HL-60 (cell line): ENCODE measurements around the gene ZNF496.

Experiments
- DNase-seq, 2 experiments: peaks; one replicate each; pipeline ENCODE4 v3.0.0-alpha.2; 2010 to 2020; ENCODE audit warnings: low read depth in 1 of 2, low spot score in 1 of 2
- H3K27ac ChIP-seq: fragments of 250-450 bp; sonication (Bioruptor Pico); replicated peaks from 2 replicates; pipeline ENCODE4 v1.5.1; 2020; ENCODE audit warnings: mild to moderate bottlenecking, moderate library complexity
- H3K27me3 ChIP-seq: fragments of 250-450 bp; sonication (Bioruptor Pico); 2 replicates; pipeline ENCODE4 v1.5.1; 2021; ENCODE audit warnings: mild to moderate bottlenecking, moderate library complexity; ENCODE audit not compliant: insufficient read depth, poor library complexity, severe bottlenecking
- H3K4me3 ChIP-seq: replicated peaks from 2 replicates; pipeline ENCODE4 v1.5.1; 2011; ENCODE audit warnings: mild to moderate bottlenecking, control low read depth, low read length; ENCODE audit not compliant: insufficient read depth
- GABPA ChIP-seq: IDR thresholded peaks from 2 replicates; pipeline ENCODE4 v1.6.1; 2012; ENCODE audit warnings: low read depth
- POLR2AphosphoS5 ChIP-seq: IDR thresholded peaks from 2 replicates; pipeline ENCODE4 v1.6.1; 2012; ENCODE audit warnings: low read depth
- SPI1 ChIP-seq: IDR thresholded peaks from 2 replicates; pipeline ENCODE4 v1.6.1; 2012; ENCODE audit warnings: low read depth, mild to moderate bottlenecking, borderline replicate concordance
- TF ChIP-seq, protein P1 (sequence below): IDR thresholded peaks from one replicate; pipeline ENCODE4 v1.5.1; 2011; ENCODE audit warnings: low read length, control low read depth, inconsistent platforms; ENCODE audit not compliant: insufficient read depth
- TF ChIP-seq, protein P2 (sequence below): IDR thresholded peaks from 2 replicates; pipeline ENCODE4 v1.6.1; 2012; ENCODE audit warnings: low read depth; ENCODE audit not compliant: insufficient replicate concordance

ZNF496 gene

DNA sequence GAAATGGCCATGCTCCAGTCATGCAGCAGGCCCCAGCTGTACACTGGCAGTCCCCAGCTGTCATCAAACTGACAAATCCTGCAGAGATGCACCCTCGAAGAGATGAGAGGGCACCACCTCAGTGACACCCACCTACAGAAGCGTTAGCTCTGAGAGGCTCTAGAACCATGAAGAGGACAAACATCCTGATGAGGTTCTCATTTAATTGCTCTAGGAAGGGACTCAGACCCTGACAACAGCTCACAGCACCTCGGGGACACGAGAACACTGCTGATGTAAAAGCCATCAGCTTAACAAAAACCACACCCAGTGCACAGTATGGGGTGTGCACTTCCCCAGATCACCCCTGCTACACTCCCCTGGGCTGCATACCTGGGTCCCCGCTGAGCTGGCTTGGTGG lies 3.4 kb downstream of the ZNF496 start:
- TF ChIP-seq GABPA (no peak), POLR2AphosphoS5 (no peak), SPI1 (no peak)
- TF ChIP-seq, protein P1, sequence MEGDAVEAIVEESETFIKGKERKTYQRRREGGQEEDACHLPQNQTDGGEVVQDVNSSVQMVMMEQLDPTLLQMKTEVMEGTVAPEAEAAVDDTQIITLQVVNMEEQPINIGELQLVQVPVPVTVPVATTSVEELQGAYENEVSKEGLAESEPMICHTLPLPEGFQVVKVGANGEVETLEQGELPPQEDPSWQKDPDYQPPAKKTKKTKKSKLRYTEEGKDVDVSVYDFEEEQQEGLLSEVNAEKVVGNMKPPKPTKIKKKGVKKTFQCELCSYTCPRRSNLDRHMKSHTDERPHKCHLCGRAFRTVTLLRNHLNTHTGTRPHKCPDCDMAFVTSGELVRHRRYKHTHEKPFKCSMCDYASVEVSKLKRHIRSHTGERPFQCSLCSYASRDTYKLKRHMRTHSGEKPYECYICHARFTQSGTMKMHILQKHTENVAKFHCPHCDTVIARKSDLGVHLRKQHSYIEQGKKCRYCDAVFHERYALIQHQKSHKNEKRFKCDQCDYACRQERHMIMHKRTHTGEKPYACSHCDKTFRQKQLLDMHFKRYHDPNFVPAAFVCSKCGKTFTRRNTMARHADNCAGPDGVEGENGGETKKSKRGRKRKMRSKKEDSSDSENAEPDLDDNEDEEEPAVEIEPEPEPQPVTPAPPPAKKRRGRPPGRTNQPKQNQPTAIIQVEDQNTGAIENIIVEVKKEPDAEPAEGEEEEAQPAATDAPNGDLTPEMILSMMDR = no peak
- TF ChIP-seq, protein P2, sequence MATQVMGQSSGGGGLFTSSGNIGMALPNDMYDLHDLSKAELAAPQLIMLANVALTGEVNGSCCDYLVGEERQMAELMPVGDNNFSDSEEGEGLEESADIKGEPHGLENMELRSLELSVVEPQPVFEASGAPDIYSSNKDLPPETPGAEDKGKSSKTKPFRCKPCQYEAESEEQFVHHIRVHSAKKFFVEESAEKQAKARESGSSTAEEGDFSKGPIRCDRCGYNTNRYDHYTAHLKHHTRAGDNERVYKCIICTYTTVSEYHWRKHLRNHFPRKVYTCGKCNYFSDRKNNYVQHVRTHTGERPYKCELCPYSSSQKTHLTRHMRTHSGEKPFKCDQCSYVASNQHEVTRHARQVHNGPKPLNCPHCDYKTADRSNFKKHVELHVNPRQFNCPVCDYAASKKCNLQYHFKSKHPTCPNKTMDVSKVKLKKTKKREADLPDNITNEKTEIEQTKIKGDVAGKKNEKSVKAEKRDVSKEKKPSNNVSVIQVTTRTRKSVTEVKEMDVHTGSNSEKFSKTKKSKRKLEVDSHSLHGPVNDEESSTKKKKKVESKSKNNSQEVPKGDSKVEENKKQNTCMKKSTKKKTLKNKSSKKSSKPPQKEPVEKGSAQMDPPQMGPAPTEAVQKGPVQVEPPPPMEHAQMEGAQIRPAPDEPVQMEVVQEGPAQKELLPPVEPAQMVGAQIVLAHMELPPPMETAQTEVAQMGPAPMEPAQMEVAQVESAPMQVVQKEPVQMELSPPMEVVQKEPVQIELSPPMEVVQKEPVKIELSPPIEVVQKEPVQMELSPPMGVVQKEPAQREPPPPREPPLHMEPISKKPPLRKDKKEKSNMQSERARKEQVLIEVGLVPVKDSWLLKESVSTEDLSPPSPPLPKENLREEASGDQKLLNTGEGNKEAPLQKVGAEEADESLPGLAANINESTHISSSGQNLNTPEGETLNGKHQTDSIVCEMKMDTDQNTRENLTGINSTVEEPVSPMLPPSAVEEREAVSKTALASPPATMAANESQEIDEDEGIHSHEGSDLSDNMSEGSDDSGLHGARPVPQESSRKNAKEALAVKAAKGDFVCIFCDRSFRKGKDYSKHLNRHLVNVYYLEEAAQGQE = no peak
- no peak overlapping the region for H3K27ac ChIP-seq

GRCh38 chr1:247326411-247327130 lies 5.1 kb downstream of the ZNF496 start:
- no peak overlapping the region for H3K4me3 ChIP-seq
- TF ChIP-seq SPI1 (no peak), POLR2AphosphoS5 (no peak), GABPA (no peak)
- TF ChIP-seq, protein P2 = no peak
- TF ChIP-seq, protein P1 = no peak
- no peaks in the 10 kb centered on the region for H3K27me3 ChIP-seq
- DNase-seq = no peak
- no peak overlapping the region for H3K27ac ChIP-seq

More for the DNA sequence above, 3.4 kb downstream of the ZNF496 start:
- Histone ChIP-seq H3K4me3 (no peak overlapping the region), H3K27me3 (no peaks in the 10 kb centered on the region)
- DNase-seq = no peak

- no peak for DNase-seq
- Histone ChIP-seq H3K4me3 (no peak overlapping the region), H3K27me3 (no peaks in the 10 kb centered on the region), H3K27ac (no peak overlapping the region)
- no peak for TF ChIP-seq GABPA
- TF ChIP-seq POLR2AphosphoS5 = no peak
- TF ChIP-seq, protein P1 = no peak
- TF ChIP-seq, protein P2 = no peak
- no peak for TF ChIP-seq SPI1
Observed at GRCh38 chr1:247324923-247325322, 6.7 kb downstream of the ZNF496 start.
